ENCODE measurements around the gene ITGA2.

Gene ITGA2

DNA sequence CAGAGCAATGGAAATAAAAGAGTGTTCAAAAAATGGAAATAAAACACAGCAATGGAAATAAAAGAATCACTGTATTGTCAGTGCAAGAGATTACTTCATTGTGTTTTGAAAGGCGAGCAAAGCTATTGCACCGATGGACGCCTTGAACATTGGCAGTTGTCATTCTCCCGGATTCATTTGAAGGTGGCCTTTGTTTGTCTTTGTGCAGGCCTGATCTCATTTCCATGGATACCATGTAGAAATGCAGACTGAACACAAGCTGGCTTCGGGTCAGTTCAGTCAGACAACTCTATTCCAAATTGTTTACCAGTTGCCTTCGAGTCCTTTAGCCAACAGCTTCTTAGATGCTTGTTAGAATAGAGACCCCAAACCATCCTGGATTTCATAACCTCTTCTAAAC is 8.3 kb downstream of the ITGA2 start:
- Histone ChIP-seq H3K4me2 (ENCODE audit: low read length) (peak overlapping the region; percentile 42), H3K36me3 (ENCODE audit: control insufficient read depth, insufficient read depth, low read length) (peaks cover 2% of the 10 kb centered on the region), H3K79me2 (peaks cover 8% of the 10 kb centered on the region), H3K9ac (no peak overlapping the region), H3K4me1 (peaks cover 7% of the 10 kb centered on the region), H3K9me3 (ENCODE audit: control insufficient read depth, low read length) (no peaks in the 10 kb centered on the region), H3K27ac (peak overlapping the region; percentile 71), H3K4me3 (ENCODE audit: low read depth, low read length) (no peak overlapping the region), H3K27me3 (ENCODE audit: control insufficient read depth, insufficient read depth, low read length) (no peaks in the 10 kb centered on the region), H2AFZ (peak overlapping the region; percentile 69)
- TF ChIP-seq, protein P1, sequence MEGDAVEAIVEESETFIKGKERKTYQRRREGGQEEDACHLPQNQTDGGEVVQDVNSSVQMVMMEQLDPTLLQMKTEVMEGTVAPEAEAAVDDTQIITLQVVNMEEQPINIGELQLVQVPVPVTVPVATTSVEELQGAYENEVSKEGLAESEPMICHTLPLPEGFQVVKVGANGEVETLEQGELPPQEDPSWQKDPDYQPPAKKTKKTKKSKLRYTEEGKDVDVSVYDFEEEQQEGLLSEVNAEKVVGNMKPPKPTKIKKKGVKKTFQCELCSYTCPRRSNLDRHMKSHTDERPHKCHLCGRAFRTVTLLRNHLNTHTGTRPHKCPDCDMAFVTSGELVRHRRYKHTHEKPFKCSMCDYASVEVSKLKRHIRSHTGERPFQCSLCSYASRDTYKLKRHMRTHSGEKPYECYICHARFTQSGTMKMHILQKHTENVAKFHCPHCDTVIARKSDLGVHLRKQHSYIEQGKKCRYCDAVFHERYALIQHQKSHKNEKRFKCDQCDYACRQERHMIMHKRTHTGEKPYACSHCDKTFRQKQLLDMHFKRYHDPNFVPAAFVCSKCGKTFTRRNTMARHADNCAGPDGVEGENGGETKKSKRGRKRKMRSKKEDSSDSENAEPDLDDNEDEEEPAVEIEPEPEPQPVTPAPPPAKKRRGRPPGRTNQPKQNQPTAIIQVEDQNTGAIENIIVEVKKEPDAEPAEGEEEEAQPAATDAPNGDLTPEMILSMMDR (IDR thresholded peaks at IDR 0.05), result no peak

DNA sequence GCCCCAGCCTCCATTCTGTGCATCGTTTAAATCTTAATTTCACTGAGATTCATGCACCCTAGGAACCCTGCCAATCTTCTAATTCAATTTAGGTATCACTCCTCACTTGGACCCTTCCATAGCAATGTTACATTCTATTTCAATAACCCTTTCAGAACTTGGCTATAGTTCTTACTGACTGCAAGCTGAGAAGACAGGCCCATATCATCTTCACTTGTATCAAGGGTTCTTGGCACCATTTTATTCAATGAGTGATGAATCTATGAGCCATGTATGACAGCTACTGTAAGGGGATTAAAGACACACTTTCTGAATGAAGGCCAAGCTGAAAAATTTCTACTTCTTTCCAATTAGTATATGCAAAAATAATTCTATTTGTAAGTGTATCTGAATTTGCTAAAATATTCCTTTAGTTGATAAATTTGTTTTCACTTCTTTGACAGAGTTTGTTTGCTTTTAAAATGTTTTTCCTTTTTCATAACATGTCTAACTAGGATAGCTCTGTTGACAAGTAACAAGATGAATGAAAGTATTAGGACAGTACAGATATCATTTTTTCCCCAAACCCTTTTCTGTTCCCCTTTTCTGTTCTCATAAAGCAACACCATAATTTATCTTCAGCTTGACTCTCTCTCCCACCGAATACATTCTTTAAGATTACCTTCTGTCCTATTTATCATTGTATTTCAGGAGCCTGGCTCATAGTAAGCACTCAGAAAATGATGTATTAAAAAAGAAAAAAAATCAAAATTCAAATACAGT is 9.6 kb downstream of the ITGA2 start:
- Histone ChIP-seq H3K9ac (no peak overlapping the region), H3K27ac (no peak overlapping the region)

DNA sequence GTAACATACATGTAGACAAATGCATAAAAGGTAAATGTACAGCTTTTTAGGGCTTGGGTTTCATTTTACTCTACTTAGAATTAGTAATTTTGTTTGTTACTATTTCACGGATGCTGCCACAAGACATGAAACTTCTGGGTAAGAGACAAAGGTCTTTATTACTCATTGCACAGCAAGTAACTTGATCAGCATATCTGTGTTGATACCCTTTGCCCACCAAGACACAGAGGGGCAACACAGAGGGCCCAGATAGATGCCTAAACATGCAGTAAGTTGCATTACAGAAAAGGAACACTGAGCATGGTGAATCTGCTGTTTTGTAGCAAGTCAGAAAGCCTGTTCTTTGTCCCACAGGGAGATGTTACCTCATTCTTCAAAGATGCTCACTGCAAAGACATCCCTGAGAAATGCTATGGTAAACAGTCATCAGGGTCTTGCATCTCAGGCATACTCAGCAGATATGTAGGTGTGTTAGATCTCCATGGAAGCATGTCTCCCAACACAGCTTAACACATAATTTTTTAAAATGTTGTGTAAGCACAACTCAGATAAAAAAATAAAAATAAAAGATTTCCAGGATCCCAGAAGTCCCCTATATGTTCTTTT is 10.3 kb downstream of the ITGA2 start:
- Histone ChIP-seq H3K9me3 (ENCODE audit: control insufficient read depth, low read length) (no peaks in the 10 kb centered on the region), H3K9ac (no peak overlapping the region), H3K4me1 (peaks cover 7% of the 10 kb centered on the region), H3K36me3 (ENCODE audit: control insufficient read depth, insufficient read depth, low read length) (peaks cover 2% of the 10 kb centered on the region), H2AFZ (no peak overlapping the region), H3K27ac (no peak overlapping the region), H3K4me3 (ENCODE audit: low read depth, low read length) (no peak overlapping the region), H3K27me3 (ENCODE audit: control insufficient read depth, insufficient read depth, low read length) (no peaks in the 10 kb centered on the region), H3K4me2 (ENCODE audit: low read length) (no peak overlapping the region), H3K79me2 (peaks cover 5% of the 10 kb centered on the region)
- TF ChIP-seq, protein P1 (IDR thresholded peaks at IDR 0.05), result no peak

More for the DNA sequence above, 9.6 kb downstream of the ITGA2 start:
- Histone ChIP-seq H3K9me3 (ENCODE audit: control insufficient read depth, low read length) (no peaks in the 10 kb centered on the region), H2AFZ (no peak overlapping the region), H3K4me1 (peaks cover 7% of the 10 kb centered on the region), H3K4me2 (ENCODE audit: low read length) (no peak overlapping the region), H3K36me3 (ENCODE audit: control insufficient read depth, insufficient read depth, low read length) (peaks cover 2% of the 10 kb centered on the region), H3K27me3 (ENCODE audit: control insufficient read depth, insufficient read depth, low read length) (no peaks in the 10 kb centered on the region), H3K4me3 (ENCODE audit: low read depth, low read length) (no peak overlapping the region), H3K79me2 (peaks cover 8% of the 10 kb centered on the region)
- TF ChIP-seq, protein P1 (IDR thresholded peaks at IDR 0.05), result no peak

DNA sequence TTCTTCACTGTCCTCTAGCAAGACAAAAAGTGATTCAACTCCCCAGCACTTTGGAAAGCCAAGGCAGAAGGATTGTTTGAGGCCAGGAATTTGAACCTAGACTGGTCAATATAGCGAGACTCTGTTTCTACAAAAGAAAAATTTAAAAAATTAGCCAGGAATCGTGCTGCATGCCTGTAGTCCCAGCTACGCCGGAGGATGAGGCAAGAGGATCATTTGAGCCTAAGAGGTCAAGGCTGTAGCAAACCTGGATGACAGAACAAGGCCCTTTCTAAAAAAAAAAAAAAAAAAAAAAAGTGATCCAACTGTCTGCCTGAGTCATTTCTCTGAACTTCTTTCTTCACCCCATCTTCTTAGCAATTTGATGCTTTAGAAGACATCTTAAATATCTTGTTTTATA is 12.4 kb downstream of the ITGA2 start:
- H3K79me2 ChIP-seq, result peaks cover 5% of the 10 kb centered on the region
- H3K9ac ChIP-seq, result no peak overlapping the region
- TF ChIP-seq, protein P1 (IDR thresholded peaks at IDR 0.05), result no peak
- H3K4me1 ChIP-seq, result peaks cover 7% of the 10 kb centered on the region
- H2AFZ ChIP-seq, result no peak overlapping the region
- no peak overlapping the region for H3K27ac ChIP-seq
- peaks cover 2% of the 10 kb centered on the region for H3K36me3 ChIP-seq (ENCODE audit: control insufficient read depth, insufficient read depth, low read length)
- no peak overlapping the region for H3K4me3 ChIP-seq (ENCODE audit: low read depth, low read length)
- no peaks in the 10 kb centered on the region for H3K9me3 ChIP-seq (ENCODE audit: control insufficient read depth, low read length)
- H3K27me3 ChIP-seq (ENCODE audit: control insufficient read depth, insufficient read depth, low read length), result no peaks in the 10 kb centered on the region
- no peak overlapping the region for H3K4me2 ChIP-seq (ENCODE audit: low read length)

All from parathyroid adenoma (tissue), 2 donors.